NT2/D1 (cell line): ENCODE data around the gene FBLN1.
A peak's percentile ranks its signal among the peaks of the same experiment; 100 is the strongest.

ENCODE experiments used
- DNase-seq: peaks from one replicate; pipeline ENCODE4 v3.0.0-alpha.2; 2011; ENCODE audit warnings: low read depth, low spot score
- H3K27me3 ChIP-seq: 2 replicates; pipeline ENCODE4 v1.6.0; 2011; ENCODE audit warnings: mild to moderate bottlenecking; ENCODE audit not compliant: insufficient read length, insufficient read depth
- H3K36me3 ChIP-seq: 2 replicates; pipeline ENCODE4 v1.6.1; 2011; ENCODE audit warnings: mild to moderate bottlenecking, low read length, mixed read lengths; ENCODE audit not compliant: insufficient read depth, insufficient read length
- H3K4me1 ChIP-seq: 2 replicates; pipeline ENCODE4 v1.5.1; 2011; ENCODE audit not compliant: insufficient read depth, insufficient read length
- H3K4me3 ChIP-seq: 2 replicates; pipeline ENCODE4 v1.5.1; 2011; ENCODE audit warnings: low read depth; ENCODE audit not compliant: insufficient read length
- H3K9ac ChIP-seq: 2 replicates; pipeline ENCODE4 v1.6.0; 2011; ENCODE audit warnings: low read depth; ENCODE audit not compliant: insufficient read length
- H3K9me3 ChIP-seq: 2 replicates; pipeline ENCODE4 v1.5.1; 2011; ENCODE audit warnings: mild to moderate bottlenecking, low read length; ENCODE audit not compliant: insufficient read depth
- SUZ12 ChIP-seq: IDR thresholded peaks from 2 replicates; pipeline ENCODE4 v1.6.1; 2011; ENCODE audit not compliant: insufficient read length, insufficient read depth; ENCODE audit errors: extremely low read depth
- YY1 ChIP-seq: IDR thresholded peaks from 2 replicates; pipeline ENCODE4 v1.6.1; 2011; ENCODE audit not compliant: insufficient read length, insufficient read depth
- ZNF274 ChIP-seq: IDR thresholded peaks from 2 replicates; pipeline ENCODE4 v1.6.1; 2011; ENCODE audit warnings: mild to moderate bottlenecking, low read depth, low read length

Gene FBLN1

DNA sequence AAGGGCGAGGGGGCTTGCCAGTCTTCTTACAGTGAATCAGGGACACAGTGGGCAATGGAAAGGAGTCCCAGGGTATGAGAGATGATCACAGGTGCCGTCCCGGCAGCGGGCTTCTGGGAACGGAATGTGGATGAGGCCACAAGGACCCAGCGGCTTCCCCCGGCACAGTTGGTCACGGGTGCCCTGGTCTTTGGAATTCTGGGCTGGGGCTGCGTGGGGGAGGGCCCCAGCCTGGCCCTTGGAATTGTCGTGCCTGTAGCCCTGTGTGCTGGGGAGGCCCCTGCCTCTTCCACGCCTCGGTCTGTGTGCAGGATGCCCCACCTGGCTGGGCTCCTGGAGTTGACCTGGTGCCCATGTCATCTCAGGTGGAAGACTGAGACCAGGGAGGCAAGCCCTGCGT, 76.6 kb downstream of the FBLN1 start:
- no peak overlapping the region for H3K4me3 ChIP-seq
- H3K27me3 ChIP-seq = no peaks in the 10 kb centered on the region
- TF ChIP-seq SUZ12 (no peak), ZNF274 (no peak), YY1 (no peak)
- no peaks in the 10 kb centered on the region for H3K9me3 ChIP-seq
- H3K36me3 ChIP-seq = peaks cover 12% of the 10 kb centered on the region
- peaks cover 3% of the 10 kb centered on the region for H3K4me1 ChIP-seq
- no peak for DNase-seq
- no peak overlapping the region for H3K9ac ChIP-seq

DNA sequence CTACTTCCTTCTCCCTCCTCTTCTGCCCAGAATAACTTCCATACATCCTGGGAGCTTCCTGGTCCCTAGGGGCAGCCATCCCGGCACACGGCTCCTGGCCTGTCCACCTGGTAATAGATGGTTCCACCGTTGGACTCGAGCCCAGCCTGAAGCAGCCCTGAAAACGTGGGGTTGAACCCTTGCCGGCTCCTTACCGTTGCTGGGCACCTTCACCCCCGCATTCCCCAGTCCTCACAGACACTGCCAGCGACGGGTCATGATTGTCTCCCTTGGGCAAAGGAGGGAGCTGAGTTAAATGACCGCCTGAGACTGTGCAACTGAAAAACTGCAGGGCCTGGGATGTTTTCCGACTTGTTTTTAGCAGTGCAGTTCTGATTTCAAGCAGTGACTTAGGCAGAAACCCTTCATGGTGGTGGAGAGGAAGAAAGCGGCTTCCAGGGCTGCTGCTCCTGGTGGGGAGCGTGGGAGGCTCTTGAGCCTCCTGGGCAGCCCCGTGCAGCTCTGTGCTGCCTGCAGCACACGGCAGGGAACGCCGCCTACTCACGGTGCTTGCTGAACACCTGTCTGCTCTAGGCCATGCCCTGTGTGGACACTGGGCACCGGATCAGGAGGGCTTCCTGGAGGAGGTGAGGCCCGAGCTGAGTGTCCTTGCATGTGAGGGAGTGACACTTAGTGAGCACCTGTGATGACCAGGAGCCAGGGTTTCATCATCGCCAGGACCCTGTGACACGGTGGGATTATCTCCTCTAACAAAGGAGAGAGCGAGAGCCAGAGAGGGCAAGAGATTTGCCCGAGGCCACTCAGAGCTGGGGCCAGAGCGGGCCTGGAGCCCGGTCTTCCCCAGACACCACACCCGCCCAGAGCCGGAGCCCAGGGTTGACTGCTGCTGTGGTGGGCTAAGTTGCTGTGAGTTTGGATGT, 77.4 kb downstream of the FBLN1 start:
- H3K9me3 ChIP-seq = no peaks in the 10 kb centered on the region
- peak overlapping the region; percentile 17 for H3K9ac ChIP-seq
- no peaks in the 10 kb centered on the region for H3K27me3 ChIP-seq
- peaks cover 3% of the 10 kb centered on the region for H3K4me1 ChIP-seq
- TF ChIP-seq YY1 (no peak), ZNF274 (no peak), SUZ12 (no peak)
- DNase-seq = no peak
- H3K36me3 ChIP-seq = peaks cover 12% of the 10 kb centered on the region
- no peak overlapping the region for H3K4me3 ChIP-seq

DNA sequence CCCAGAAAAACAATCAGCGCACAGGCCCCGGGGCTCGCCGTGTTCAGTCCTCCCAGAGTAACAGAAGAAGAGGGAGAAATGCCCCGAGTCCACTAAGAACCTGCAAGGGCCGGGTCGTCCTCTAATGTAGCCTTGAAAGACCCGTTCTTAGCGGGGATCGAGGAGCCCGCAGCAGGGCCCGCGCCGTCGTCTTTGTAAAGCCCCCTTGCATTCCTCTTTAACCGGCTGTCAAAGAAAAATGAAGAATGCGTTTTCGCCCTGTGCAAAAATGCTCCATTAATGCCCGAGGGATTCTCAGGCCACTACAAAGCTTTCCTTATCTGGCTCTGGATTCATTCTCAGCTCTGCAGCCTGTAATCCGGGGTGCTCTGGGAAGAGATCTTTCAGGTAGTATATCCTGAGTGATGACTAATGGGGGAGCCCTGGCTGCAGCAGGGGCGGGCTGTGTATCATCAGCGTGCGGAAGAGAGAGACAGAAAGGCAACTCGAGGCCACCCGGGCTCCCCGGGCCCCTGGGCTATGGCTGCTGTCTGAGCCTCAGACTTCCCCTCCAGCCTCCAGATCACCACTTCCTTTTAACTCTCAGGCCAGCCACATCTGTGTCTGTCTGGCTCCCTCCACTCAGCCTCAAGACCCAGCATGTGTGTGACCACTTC, 78.2 kb downstream of the FBLN1 start:
- Histone ChIP-seq H3K9ac (no peak overlapping the region), H3K9me3 (no peaks in the 10 kb centered on the region), H3K36me3 (peaks cover 12% of the 10 kb centered on the region), H3K4me3 (no peak overlapping the region), H3K4me1 (peaks cover 3% of the 10 kb centered on the region), H3K27me3 (no peaks in the 10 kb centered on the region)
- no peak for DNase-seq
- TF ChIP-seq YY1 = no peak
- no peak for TF ChIP-seq ZNF274
- TF ChIP-seq SUZ12 = no peak

DNA sequence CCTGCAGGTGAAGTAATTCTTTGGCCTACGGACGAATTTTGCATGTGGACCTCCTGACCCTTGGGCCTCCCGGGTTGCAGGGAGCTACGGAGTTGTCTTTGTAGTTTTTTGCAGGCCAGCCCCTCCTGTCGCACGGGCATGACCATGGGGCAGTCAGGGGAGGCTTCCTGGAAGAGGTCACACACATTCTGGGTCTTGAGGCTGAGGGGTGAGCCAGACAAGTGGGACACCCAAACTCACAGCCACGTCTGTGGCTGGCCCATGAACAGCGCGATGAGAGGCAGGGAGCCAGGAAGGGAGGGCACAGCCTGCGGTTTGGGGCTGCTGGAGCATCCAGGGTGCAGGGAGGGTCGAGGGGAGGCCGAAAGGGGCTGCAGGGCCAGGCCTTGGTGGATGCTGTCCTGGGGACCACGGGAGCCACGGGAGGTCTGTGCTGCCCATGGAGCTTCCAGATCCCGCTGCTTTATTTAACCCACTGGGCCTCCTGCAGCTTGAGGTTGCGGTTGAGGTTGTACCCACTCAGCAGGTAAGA, 78.9 kb downstream of the FBLN1 start:
- no peak for DNase-seq
- Histone ChIP-seq H3K9me3 (no peaks in the 10 kb centered on the region), H3K27me3 (no peaks in the 10 kb centered on the region), H3K4me1 (peaks cover 3% of the 10 kb centered on the region), H3K4me3 (no peak overlapping the region), H3K36me3 (peaks cover 12% of the 10 kb centered on the region), H3K9ac (no peak overlapping the region)
- TF ChIP-seq ZNF274 = no peak
- no peak for TF ChIP-seq YY1
- no peak for TF ChIP-seq SUZ12

DNA sequence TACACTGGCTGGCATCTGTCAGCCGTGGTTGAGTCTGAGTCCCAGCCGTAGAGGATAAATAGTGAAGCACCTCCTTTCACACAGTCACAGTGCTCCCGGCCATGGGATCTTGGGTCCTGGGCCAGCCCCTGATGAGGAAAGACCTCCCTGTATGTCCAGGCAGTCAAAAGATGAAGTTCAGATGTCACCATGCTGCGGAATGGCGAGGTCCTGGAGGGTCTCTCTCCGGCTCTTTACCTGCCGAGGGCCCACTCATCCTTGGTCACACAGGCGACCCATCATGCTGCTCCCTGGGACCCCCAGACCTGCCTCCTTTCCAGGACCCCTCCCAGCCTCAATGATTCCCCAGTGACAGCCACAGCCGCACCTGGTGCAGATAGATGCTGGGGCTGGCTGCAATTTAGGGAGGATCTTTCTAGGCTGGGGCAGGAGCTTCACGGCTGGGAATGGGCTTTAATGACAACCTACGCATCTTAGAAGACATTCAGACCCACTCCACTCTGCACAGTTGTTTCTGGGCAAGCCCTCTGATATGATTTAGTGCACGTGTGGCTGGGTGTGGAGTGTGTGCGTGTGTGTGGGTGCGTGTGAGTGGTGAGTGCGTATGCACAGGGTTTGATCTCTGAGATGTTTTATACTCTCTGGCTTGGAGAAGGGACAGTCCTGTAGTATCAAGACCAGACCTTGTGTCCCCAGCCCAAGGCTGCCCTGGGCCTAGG, 79.7 kb downstream of the FBLN1 start:
- Histone ChIP-seq H3K9me3 (no peaks in the 10 kb centered on the region), H3K27me3 (no peaks in the 10 kb centered on the region), H3K4me3 (no peak overlapping the region), H3K9ac (no peak overlapping the region), H3K4me1 (peaks cover 3% of the 10 kb centered on the region), H3K36me3 (peaks cover 12% of the 10 kb centered on the region)
- TF ChIP-seq ZNF274 (no peak), YY1 (no peak), SUZ12 (no peak)
- DNase-seq = no peak

DNA sequence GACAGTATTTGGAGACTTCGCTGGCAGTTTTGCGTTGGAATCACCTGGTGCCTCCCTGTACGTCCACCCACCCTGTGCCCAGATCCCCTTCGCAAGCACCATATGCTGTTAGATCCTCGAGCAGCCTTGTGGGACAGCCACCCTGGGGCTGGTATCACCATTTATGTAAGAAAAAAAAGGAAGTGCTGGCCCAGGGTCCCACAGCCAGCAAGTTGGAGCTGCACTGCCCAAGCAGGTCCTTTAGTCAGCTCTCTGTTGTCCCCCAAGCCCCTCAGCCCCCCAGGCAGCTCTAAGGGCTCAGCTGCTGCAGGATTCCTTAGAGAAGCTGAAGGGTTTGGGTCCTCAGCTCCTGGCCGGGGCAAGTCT, 80.3 kb downstream of the FBLN1 start:
- Histone ChIP-seq H3K9ac (no peak overlapping the region), H3K4me3 (no peak overlapping the region), H3K4me1 (peaks cover 8% of the 10 kb centered on the region), H3K27me3 (no peaks in the 10 kb centered on the region), H3K9me3 (no peaks in the 10 kb centered on the region), H3K36me3 (peaks cover 12% of the 10 kb centered on the region)
- no peak for DNase-seq
- TF ChIP-seq YY1 (no peak), ZNF274 (no peak), SUZ12 (no peak)

DNA sequence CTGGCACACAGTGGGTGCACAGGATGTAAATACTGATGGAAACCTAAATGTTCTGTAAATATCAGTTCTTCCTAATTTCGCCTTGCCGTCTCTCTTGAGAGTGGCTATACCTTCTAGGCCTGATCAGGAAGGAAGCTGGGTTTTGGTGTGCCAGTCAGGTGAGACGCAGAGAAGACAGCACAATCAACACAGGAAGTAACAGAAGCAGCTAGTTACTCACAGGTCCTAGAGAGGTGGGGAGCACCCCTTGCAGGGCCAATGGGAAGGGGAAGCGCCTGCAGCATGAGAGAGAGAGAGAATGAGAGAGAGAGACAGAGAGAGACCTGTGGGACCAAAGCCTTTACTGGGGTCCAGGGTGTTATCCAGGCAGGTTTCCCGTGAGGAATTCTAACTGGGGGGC, 80.8 kb downstream of the FBLN1 start:
- no peaks in the 10 kb centered on the region for H3K9me3 ChIP-seq
- H3K4me1 ChIP-seq = peaks cover 9% of the 10 kb centered on the region
- peaks cover 12% of the 10 kb centered on the region for H3K36me3 ChIP-seq
- no peak overlapping the region for H3K9ac ChIP-seq
- TF ChIP-seq SUZ12 (no peak), ZNF274 (no peak)
- H3K27me3 ChIP-seq = no peaks in the 10 kb centered on the region
- no peak for DNase-seq
- no peak overlapping the region for H3K4me3 ChIP-seq
